ENCODE data around the gene ANKRD11.

GRCh38 chr16:89241187-89242007, 249.0 kb downstream of the ANKRD11 start:
- TF ChIP-seq, protein P1, sequence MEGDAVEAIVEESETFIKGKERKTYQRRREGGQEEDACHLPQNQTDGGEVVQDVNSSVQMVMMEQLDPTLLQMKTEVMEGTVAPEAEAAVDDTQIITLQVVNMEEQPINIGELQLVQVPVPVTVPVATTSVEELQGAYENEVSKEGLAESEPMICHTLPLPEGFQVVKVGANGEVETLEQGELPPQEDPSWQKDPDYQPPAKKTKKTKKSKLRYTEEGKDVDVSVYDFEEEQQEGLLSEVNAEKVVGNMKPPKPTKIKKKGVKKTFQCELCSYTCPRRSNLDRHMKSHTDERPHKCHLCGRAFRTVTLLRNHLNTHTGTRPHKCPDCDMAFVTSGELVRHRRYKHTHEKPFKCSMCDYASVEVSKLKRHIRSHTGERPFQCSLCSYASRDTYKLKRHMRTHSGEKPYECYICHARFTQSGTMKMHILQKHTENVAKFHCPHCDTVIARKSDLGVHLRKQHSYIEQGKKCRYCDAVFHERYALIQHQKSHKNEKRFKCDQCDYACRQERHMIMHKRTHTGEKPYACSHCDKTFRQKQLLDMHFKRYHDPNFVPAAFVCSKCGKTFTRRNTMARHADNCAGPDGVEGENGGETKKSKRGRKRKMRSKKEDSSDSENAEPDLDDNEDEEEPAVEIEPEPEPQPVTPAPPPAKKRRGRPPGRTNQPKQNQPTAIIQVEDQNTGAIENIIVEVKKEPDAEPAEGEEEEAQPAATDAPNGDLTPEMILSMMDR (IDR thresholded peaks at IDR 0.05; ENCODE audit: extremely low read depth in 1 of 2, insufficient read depth in 1 of 2, low read depth in 1 of 2, low read length in 2 of 2): no peak
- TF ChIP-seq MAX (IDR thresholded peaks at IDR 0.05; ENCODE audit: insufficient read depth, insufficient read length) (no peak), EZH2 (IDR thresholded peaks at IDR 0.05; ENCODE audit: borderline replicate concordance, low read depth, low read length, severe bottlenecking) (no peak), GATA2 (IDR thresholded peaks at IDR 0.05; ENCODE audit: insufficient read depth, insufficient read length, low read depth, low read length) (no peak), POLR2A (IDR thresholded peaks at IDR 0.05; ENCODE audit: low read depth, low read length) (no peak), POLR2AphosphoS5 (IDR thresholded peaks at IDR 0.05; ENCODE audit: insufficient read depth, low read depth, low read length) (peak; percentile 63), JUN (IDR thresholded peaks at IDR 0.05; ENCODE audit: borderline replicate concordance, insufficient read depth, insufficient read length, low read depth) (peak; percentile 10), MYC (IDR thresholded peaks at IDR 0.05; ENCODE audit: low read depth, low read length) (no peak)
